Activated CD8-positive, alpha-beta T cell treated with anti-CD3 and anti-CD28 coated beads for 36 hours (primary cell): ENCODE data around the gene AOPEP. TPM values are rescaled to one million over a fixed set of nuclear protein-coding genes. Genes with fewer than 3 reads are reported as not detected.

Source experiments
- ATAC-seq: fragments of 200-7000 bp; cut with Tn5 transposase; one replicate; pipeline ENCODE4 v1.10.0; 2021; ENCODE audit warnings: mild to moderate bottlenecking, moderate library complexity
- CTCF ChIA-PET: fragments of 350-600 bp; sonication (Branson Sonifier 250); formaldehyde crosslinking; loops from one replicate; lab custom pipeline; 2021; ENCODE audit warnings: antibody characterized with exemption; lab: Charles Lee
- POLR2A ChIA-PET: fragments of 350-600 bp; sonication (Branson Sonifier 250); formaldehyde crosslinking; loops from one replicate; lab custom pipeline; 2021; ENCODE audit warnings: antibody characterized with exemption; lab: Charles Lee
- DNase-seq: peaks from one replicate; pipeline ENCODE4 v3.0.0-alpha.2; 2020
- H3K27ac Mint-ChIP-seq: one replicate; pipeline ENCODE4 v1.8.0; 2021; ENCODE audit warnings: mild to moderate bottlenecking, mixed read lengths
- H3K27me3 Mint-ChIP-seq: one replicate; pipeline ENCODE4 v1.8.0; 2021; ENCODE audit warnings: mixed read lengths
- H3K36me3 Mint-ChIP-seq: one replicate; pipeline ENCODE4 v1.8.0; 2021; ENCODE audit warnings: low read depth, mixed read lengths
- H3K4me1 Mint-ChIP-seq: one replicate; pipeline ENCODE4 v1.8.0; 2021; ENCODE audit warnings: low read depth, mixed read lengths
- H3K4me3 Mint-ChIP-seq: one replicate; pipeline ENCODE4 v1.8.0; 2021; ENCODE audit warnings: mild to moderate bottlenecking, moderate library complexity, mixed read lengths
- H3K9me3 Mint-ChIP-seq: one replicate; pipeline ENCODE4 v1.8.0; 2021; ENCODE audit warnings: mixed read lengths
- CTCF ChIP-seq: fragments of 200-600 bp; IDR thresholded peaks from one replicate; pipeline ENCODE4 v1.8.0; 2022; ENCODE audit warnings: antibody characterized with exemption, mild to moderate bottlenecking
- intact Hi-C: fragments of 100-400 bp; cut with micrococcal nuclease; formaldehyde crosslinking; loops from one replicate; pipeline ENCODE4 v1.10.0; 2022
- total RNA-seq, 2 experiments: library from RNA; stranded (reverse); gene quantifications; one replicate each; pipeline ENCODE4 v1.2.3, GENCODE V29; 2021

Gene AOPEP
- total RNA-seq, 2 experiments from 2014 or later, result 7.1 to 8.7 TPM

- H3K36me3 Mint-ChIP-seq, result peaks cover 23% of the 10 kb centered on the region
- intact Hi-C loops, result loop anchor here (5.0 kb wide), 1 partner anchor 62 kb away; no protein-coding TSS in a partner anchor
- no peak for ATAC-seq
Observed at GRCh38 chr9:94800424-94801117, 74.1 kb downstream of the AOPEP start.

GRCh38 chr9:94801234-94801633, 74.7 kb downstream of the AOPEP start:
- intact Hi-C loops, result loop anchor here (5.0 kb wide), 1 partner anchor 61 kb away; no protein-coding TSS in a partner anchor
- H3K4me1 Mint-ChIP-seq, result peaks cover 30% of the 10 kb centered on the region
- ATAC-seq (no peak), DNase-seq (no peak)
- H3K27me3 Mint-ChIP-seq, result no peaks in the 10 kb centered on the region
- CTCF ChIA-PET, result interaction anchor here (1.5 kb wide), 1 partner anchor 9 kb away, joined by 4 read pairs; no protein-coding TSS in a partner anchor
- H3K36me3 Mint-ChIP-seq, result peaks cover 23% of the 10 kb centered on the region
- H3K9me3 Mint-ChIP-seq, result no peaks in the 10 kb centered on the region
- H3K27ac Mint-ChIP-seq, result no peak overlapping the region
- POLR2A ChIA-PET, result no interaction called here
- H3K4me3 Mint-ChIP-seq, result no peak overlapping the region
- TF ChIP-seq CTCF, result no peak

More at GRCh38 chr9:94800424-94801117, 74.1 kb downstream of the AOPEP start:
- Mint-ChIP-seq H3K4me3 (no peak overlapping the region), H3K4me1 (peaks cover 30% of the 10 kb centered on the region), H3K27ac (no peak overlapping the region), H3K27me3 (no peaks in the 10 kb centered on the region), H3K9me3 (no peaks in the 10 kb centered on the region)
- CTCF ChIA-PET, result interaction anchor here (1.5 kb wide), 1 partner anchor 9 kb away, joined by 4 read pairs; no protein-coding TSS in a partner anchor
- DNase-seq, result no peak
- no peak for TF ChIP-seq CTCF
- POLR2A ChIA-PET, result no interaction called here

- H3K27ac Mint-ChIP-seq, result no peak overlapping the region
- H3K9me3 Mint-ChIP-seq, result no peaks in the 10 kb centered on the region
- TF ChIP-seq CTCF, result no peak
- CTCF ChIA-PET, result interaction anchor here (1.5 kb wide), 2 partner anchors 10 to 20 kb away, joined by 3 to 4 read pairs; no protein-coding TSS in a partner anchor
- peaks cover 30% of the 10 kb centered on the region for H3K4me1 Mint-ChIP-seq
- POLR2A ChIA-PET, result interaction anchor here (0.6 kb wide), 1 partner anchor 21 kb away, joined by 3 read pairs; no protein-coding TSS in a partner anchor
- H3K27me3 Mint-ChIP-seq, result no peaks in the 10 kb centered on the region
- H3K36me3 Mint-ChIP-seq, result peaks cover 24% of the 10 kb centered on the region
- intact Hi-C loops, result loop anchor here (5.0 kb wide), 1 partner anchor 61 kb away; no protein-coding TSS in a partner anchor
- H3K4me3 Mint-ChIP-seq, result no peak overlapping the region
- DNase-seq, result no peak
- no peak for ATAC-seq
Observed at GRCh38 chr9:94801681-94802080, 75.2 kb downstream of the AOPEP start.

GRCh38 chr9:94802251-94802650, 75.8 kb downstream of the AOPEP start:
- CTCF ChIA-PET, result interaction anchor here (1.0 to 1.5 kb wide), 3 partner anchors 10 to 20 kb away, joined by 3 to 4 read pairs (median 3); no protein-coding TSS in a partner anchor
- no peaks in the 10 kb centered on the region for H3K27me3 Mint-ChIP-seq
- POLR2A ChIA-PET, result interaction anchor here (0.6 kb wide), 1 partner anchor 21 kb away, joined by 3 read pairs; no protein-coding TSS in a partner anchor
- H3K4me1 Mint-ChIP-seq, result peaks cover 30% of the 10 kb centered on the region
- H3K36me3 Mint-ChIP-seq, result peaks cover 26% of the 10 kb centered on the region
- intact Hi-C loops, result loop anchor here (5.0 kb wide), 1 partner anchor 60 kb away; no protein-coding TSS in a partner anchor
- DNase-seq, result no peak
- ATAC-seq, result no peak
- no peak overlapping the region for H3K27ac Mint-ChIP-seq
- TF ChIP-seq CTCF, result no peak
- no peaks in the 10 kb centered on the region for H3K9me3 Mint-ChIP-seq
- H3K4me3 Mint-ChIP-seq, result no peak overlapping the region

GRCh38 chr9:94802793-94803192, 76.3 kb downstream of the AOPEP start:
- DNase-seq, result peak; percentile 75
- peaks cover 30% of the 10 kb centered on the region for H3K4me1 Mint-ChIP-seq
- H3K4me3 Mint-ChIP-seq, result no peak overlapping the region
- no peak for TF ChIP-seq CTCF
- H3K27ac Mint-ChIP-seq, result no peak overlapping the region
- peak; percentile 93 for ATAC-seq
- no peaks in the 10 kb centered on the region for H3K27me3 Mint-ChIP-seq
- intact Hi-C loops, result loop anchor here (5.0 kb wide), 1 partner anchor 60 kb away; no protein-coding TSS in a partner anchor
- ChIA-PET POLR2A (no interaction called here), CTCF (interaction anchor here (1.0 to 1.5 kb wide), 2 partner anchors 14 to 21 kb away, joined by 3 read pairs; no protein-coding TSS in a partner anchor)
- peaks cover 29% of the 10 kb centered on the region for H3K36me3 Mint-ChIP-seq
- H3K9me3 Mint-ChIP-seq, result no peaks in the 10 kb centered on the region
